GM18508 (cell line): ENCODE data around the gene HCRT.
"Not testable (repeated sequence)": the region's sequence is repeated elsewhere in the genome, so short reads cannot be mapped to it uniquely, and the experiment has no call there.

Source experiments
- ATAC-seq: cut with Tn5 transposase; IDR thresholded peaks from one replicate; pipeline ENCODE4 v1.9.1; 2021; ENCODE audit warnings: moderate number of reproducible peaks; ENCODE audit not compliant: insufficient read depth, unreplicated experiment

HCRT gene

GRCh38 chr17:42146911-42147607 lies 38.2 kb downstream of the HCRT start:
- ATAC-seq, result no peak

GRCh38 chr17:42143138-42143537 lies 42.1 kb downstream of the HCRT start:
- not testable (repeated sequence) for ATAC-seq

GRCh38 chr17:42142371-42142896 lies 42.8 kb downstream of the HCRT start:
- ATAC-seq, result no peak

- no peak for ATAC-seq
These were observed 43.9 kb downstream of the HCRT start for GRCh38 chr17:42141382-42141781.

- not testable (repeated sequence) for ATAC-seq
These were observed 44.6 kb downstream of the HCRT start for GRCh38 chr17:42140690-42141089.

- ATAC-seq, result no peak
These were observed 46.3 kb downstream of the HCRT start for GRCh38 chr17:42138749-42139492.

- no peak for ATAC-seq
These were observed 48.6 kb downstream of the HCRT start for GRCh38 chr17:42136654-42137051.

GRCh38 chr17:42135664-42136653 lies 49.3 kb downstream of the HCRT start:
- ATAC-seq, result no peak

GRCh38 chr17:42135151-42135550 lies 50.1 kb downstream of the HCRT start:
- no peak for ATAC-seq
